HepG2 (cell line): ENCODE measurements around the gene MRPL48.

Experiments used
- MAZ ChIP-seq, 2 experiments: sonication (generic) in 1 of 2; formaldehyde crosslinking in 1 of 2; IDR thresholded peaks; 2 replicates each; pipeline versions ENCODE4 v1.5.0 to v1.6.1; 2012 to 2020; ENCODE audit warnings: low read depth in 2 of 2, mild to moderate bottlenecking in 2 of 2, borderline replicate concordance in 1 of 2, improper control_type of control experiment in 1 of 2, low read length in 1 of 2, missing genetic modification reagents in 1 of 2, moderate library complexity in 1 of 2
- POLR2A ChIP-seq, 2 experiments: IDR thresholded peaks; 2 replicates each; pipeline ENCODE4 v1.6.1; 2011; ENCODE audit warnings: low read depth in 2 of 2, low read length in 2 of 2, mild to moderate bottlenecking in 1 of 2, moderate library complexity in 1 of 2; ENCODE audit not compliant: insufficient read depth in 1 of 2
- POLR2AphosphoS5 ChIP-seq: IDR thresholded peaks from 2 replicates; pipeline ENCODE4 v1.6.1; 2012; ENCODE audit warnings: low read depth, low read length
- SRSF4 ChIP-seq: fragments of 200-400 bp; formaldehyde crosslinking; IDR thresholded peaks from one replicate; pipeline ENCODE4 v1.6.1; 2018; ENCODE audit warnings: mild to moderate bottlenecking, low read depth, low read length, moderate library complexity; ENCODE audit not compliant: poor library complexity, severe bottlenecking
- ZNF24 ChIP-seq: fragments of 450-650 bp; IDR thresholded peaks from 2 replicates; pipeline ENCODE4 v1.6.1; 2017; ENCODE audit warnings: antibody characterized with exemption, mild to moderate bottlenecking
- ZSCAN20 ChIP-seq: sonication (generic); formaldehyde crosslinking; IDR thresholded peaks from 2 replicates; pipeline ENCODE4 v1.4.0; 2020; ENCODE audit warnings: missing genetic modification reagents, mild to moderate bottlenecking, borderline replicate concordance
- TF ChIP-seq, protein P1 (sequence below): sonication (generic); formaldehyde crosslinking; IDR thresholded peaks from 2 replicates; pipeline ENCODE4 v1.9.0; 2022; ENCODE audit warnings: low read depth, missing genetic modification reagents
- TF ChIP-seq, protein P2 (sequence below): sonication (generic); formaldehyde crosslinking; IDR thresholded peaks from 2 replicates; pipeline ENCODE4 v1.5.1; 2020; ENCODE audit warnings: mild to moderate bottlenecking, missing genetic modification reagents, moderate library complexity
- TF ChIP-seq, protein P3 (sequence below): sonication (generic); formaldehyde crosslinking; IDR thresholded peaks from 2 replicates; pipeline ENCODE4 v1.4.0; 2020; ENCODE audit warnings: missing genetic modification reagents

DNA sequence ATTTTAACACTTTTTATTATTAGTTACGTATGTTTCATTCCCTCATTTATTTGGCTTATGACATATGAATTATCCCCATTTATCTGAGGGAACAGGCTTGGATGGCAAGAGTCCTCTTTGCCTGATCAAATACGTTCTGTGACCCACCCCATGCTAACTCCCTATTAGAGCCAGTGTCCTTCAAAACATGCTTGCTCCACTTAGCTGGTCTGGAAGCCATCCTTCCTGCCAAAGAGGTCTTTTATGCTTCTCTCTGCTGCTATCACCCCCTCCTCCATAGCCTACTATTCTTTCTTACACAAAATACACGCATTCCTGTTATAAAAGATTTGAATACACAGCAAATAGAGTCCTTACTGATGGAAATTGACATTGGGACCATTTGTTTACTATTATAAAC lies 82.6 kb downstream of the MRPL48 start:
- TF ChIP-seq, protein P1, sequence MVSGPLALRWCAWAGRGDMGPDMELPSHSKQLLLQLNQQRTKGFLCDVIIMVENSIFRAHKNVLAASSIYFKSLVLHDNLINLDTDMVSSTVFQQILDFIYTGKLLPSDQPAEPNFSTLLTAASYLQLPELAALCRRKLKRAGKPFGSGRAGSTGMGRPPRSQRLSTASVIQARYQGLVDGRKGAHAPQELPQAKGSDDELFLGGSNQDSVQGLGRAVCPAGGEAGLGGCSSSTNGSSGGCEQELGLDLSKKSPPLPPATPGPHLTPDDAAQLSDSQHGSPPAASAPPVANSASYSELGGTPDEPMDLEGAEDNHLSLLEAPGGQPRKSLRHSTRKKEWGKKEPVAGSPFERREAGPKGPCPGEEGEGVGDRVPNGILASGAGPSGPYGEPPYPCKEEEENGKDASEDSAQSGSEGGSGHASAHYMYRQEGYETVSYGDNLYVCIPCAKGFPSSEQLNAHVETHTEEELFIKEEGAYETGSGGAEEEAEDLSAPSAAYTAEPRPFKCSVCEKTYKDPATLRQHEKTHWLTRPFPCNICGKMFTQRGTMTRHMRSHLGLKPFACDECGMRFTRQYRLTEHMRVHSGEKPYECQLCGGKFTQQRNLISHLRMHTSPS (CRISPR knock-in tag), result no peak
- TF ChIP-seq POLR2AphosphoS5, result no peak; the same call in 1 of the 2 replicates
- TF ChIP-seq, protein P2, sequence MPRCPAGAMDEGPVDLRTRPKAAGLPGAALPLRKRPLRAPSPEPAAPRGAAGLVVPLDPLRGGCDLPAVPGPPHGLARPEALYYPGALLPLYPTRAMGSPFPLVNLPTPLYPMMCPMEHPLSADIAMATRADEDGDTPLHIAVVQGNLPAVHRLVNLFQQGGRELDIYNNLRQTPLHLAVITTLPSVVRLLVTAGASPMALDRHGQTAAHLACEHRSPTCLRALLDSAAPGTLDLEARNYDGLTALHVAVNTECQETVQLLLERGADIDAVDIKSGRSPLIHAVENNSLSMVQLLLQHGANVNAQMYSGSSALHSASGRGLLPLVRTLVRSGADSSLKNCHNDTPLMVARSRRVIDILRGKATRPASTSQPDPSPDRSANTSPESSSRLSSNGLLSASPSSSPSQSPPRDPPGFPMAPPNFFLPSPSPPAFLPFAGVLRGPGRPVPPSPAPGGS, result no peak
- TF ChIP-seq, protein P3, sequence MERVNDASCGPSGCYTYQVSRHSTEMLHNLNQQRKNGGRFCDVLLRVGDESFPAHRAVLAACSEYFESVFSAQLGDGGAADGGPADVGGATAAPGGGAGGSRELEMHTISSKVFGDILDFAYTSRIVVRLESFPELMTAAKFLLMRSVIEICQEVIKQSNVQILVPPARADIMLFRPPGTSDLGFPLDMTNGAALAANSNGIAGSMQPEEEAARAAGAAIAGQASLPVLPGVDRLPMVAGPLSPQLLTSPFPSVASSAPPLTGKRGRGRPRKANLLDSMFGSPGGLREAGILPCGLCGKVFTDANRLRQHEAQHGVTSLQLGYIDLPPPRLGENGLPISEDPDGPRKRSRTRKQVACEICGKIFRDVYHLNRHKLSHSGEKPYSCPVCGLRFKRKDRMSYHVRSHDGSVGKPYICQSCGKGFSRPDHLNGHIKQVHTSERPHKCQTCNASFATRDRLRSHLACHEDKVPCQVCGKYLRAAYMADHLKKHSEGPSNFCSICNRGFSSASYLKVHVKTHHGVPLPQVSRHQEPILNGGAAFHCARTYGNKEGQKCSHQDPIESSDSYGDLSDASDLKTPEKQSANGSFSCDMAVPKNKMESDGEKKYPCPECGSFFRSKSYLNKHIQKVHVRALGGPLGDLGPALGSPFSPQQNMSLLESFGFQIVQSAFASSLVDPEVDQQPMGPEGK (CRISPR knock-in tag), result no peak
- TF ChIP-seq MAZ (IDR thresholded peaks at IDR 0.05; ENCODE audit: borderline replicate concordance, low read depth, low read length), result no peak
- TF ChIP-seq MAZ (CRISPR knock-in tag; IDR thresholded peaks at IDR 0.05; ENCODE audit: low read depth), result no peak
- TF ChIP-seq ZSCAN20 (CRISPR knock-in tag), result no peak
- no peak for TF ChIP-seq SRSF4
- no peak for TF ChIP-seq ZNF24
- TF ChIP-seq POLR2A (IDR thresholded peaks at IDR 0.05; ENCODE audit: insufficient read depth in 1 of 2, low read depth in 2 of 2, low read length in 2 of 2), result 0 out of 4 replicates have a peak, but pooled peaks of 1 of the 2 experiments have one; percentile 20
